ENCODE measurements around the gene LPCAT4. TPM values are rescaled to one million over a fixed set of nuclear protein-coding genes. Genes with fewer than 3 reads are reported as not detected.

Gene LPCAT4
- total RNA-seq, 1 experiment from 2014 or later: 77.1 TPM

DNA sequence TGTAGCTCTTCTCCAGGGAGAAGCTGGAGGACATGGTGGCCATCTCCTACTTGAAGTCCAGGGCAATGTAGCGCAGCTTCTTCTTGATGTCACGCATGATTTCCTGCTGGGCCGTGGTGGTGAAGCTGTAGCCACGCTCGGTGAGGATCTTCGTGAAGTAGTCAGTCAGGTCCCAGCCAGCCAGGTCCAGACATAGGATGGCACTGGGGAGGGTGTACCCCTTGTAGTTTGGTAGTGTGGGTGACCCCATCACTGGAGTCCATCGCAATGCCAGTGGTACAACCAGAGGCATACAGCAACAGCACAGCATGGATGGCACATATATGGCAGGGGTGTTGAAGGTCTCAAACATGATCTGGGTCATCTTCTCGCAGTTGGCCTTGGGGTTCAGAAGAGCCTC lies 7.0 kb upstream of the LPCAT4 start (continued):
- no peak for TF ChIP-seq TCF7L2 (IDR thresholded peaks at IDR 0.05; ENCODE audit: borderline replicate concordance, extremely low read depth, insufficient read depth, insufficient read length)

DNA sequence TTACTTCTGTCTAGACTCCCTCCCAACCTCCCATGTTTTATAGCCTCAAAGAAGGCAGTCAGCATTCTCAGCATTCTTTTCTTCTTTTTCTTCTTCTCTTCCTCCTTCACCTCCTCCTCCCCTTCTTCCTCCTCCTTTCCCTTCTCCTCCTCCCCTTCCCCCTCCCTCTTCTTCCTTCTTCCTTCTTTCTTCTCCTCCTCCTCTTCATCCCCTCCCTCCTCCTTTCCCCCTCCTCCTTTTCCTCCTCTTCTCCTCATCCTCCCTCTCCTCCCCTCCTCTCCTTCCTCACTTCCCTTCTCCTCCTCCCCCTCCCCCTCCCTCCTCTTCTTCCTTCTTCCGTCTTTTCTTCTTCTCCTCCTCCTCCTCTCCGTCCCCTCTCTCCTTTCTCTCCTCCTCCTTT lies 3.6 kb upstream of the LPCAT4 start:
- TF ChIP-seq SIN3A (IDR thresholded peaks at IDR 0.05; ENCODE audit: low read depth): no peak
- TF ChIP-seq TCF7L2 (IDR thresholded peaks at IDR 0.05; ENCODE audit: borderline replicate concordance, extremely low read depth, insufficient read depth, insufficient read length): no peak
- TF ChIP-seq YY1 (IDR thresholded peaks at IDR 0.05; ENCODE audit: extremely low read depth, insufficient replicate concordance, low read depth, low read length): no peak
- no peak for TF ChIP-seq EZH2 (IDR thresholded peaks at IDR 0.05)
- no peak for TF ChIP-seq MAX (IDR thresholded peaks at IDR 0.05)
- no peak for TF ChIP-seq ZNF274 (IDR thresholded peaks at IDR 0.05; ENCODE audit: low read depth, low read length)
- no peak for TF ChIP-seq FOSL1 (IDR thresholded peaks at IDR 0.05; ENCODE audit: low read depth)
- no peak for TF ChIP-seq REST (IDR thresholded peaks at IDR 0.05; ENCODE audit: low read depth)
- no peak for TF ChIP-seq POLR2AphosphoS5 (IDR thresholded peaks at IDR 0.05; ENCODE audit: low read depth, low read length)
- TF ChIP-seq, protein P1, sequence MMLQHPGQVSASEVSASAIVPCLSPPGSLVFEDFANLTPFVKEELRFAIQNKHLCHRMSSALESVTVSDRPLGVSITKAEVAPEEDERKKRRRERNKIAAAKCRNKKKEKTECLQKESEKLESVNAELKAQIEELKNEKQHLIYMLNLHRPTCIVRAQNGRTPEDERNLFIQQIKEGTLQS (IDR thresholded peaks at IDR 0.05): no peak
- no peak for TF ChIP-seq RAD21 (IDR thresholded peaks at IDR 0.05; ENCODE audit: low read depth)
- no peak for TF ChIP-seq CBX3 (IDR thresholded peaks at IDR 0.05; ENCODE audit: low read depth)
- no peak for TF ChIP-seq ZFX (IDR thresholded peaks at IDR 0.05)
- TF ChIP-seq, protein P2, sequence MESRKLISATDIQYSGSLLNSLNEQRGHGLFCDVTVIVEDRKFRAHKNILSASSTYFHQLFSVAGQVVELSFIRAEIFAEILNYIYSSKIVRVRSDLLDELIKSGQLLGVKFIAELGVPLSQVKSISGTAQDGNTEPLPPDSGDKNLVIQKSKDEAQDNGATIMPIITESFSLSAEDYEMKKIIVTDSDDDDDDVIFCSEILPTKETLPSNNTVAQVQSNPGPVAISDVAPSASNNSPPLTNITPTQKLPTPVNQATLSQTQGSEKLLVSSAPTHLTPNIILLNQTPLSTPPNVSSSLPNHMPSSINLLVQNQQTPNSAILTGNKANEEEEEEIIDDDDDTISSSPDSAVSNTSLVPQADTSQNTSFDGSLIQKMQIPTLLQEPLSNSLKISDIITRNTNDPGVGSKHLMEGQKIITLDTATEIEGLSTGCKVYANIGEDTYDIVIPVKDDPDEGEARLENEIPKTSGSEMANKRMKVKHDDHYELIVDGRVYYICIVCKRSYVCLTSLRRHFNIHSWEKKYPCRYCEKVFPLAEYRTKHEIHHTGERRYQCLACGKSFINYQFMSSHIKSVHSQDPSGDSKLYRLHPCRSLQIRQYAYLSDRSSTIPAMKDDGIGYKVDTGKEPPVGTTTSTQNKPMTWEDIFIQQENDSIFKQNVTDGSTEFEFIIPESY (IDR thresholded peaks at IDR 0.05; ENCODE audit: extremely low read depth, insufficient replicate concordance, low read length): no peak
- no peak for TF ChIP-seq EGR1 (IDR thresholded peaks at IDR 0.05; ENCODE audit: low read depth)
- no peak for TF ChIP-seq JUND (IDR thresholded peaks at IDR 0.05)
- TF ChIP-seq POLR2A (IDR thresholded peaks at IDR 0.05; ENCODE audit: borderline replicate concordance, extremely low read depth, insufficient read depth, insufficient read length): no peak
- no peak for TF ChIP-seq SRF (IDR thresholded peaks at IDR 0.05; ENCODE audit: low read depth)
- Histone ChIP-seq H4K20me1 (ENCODE audit: insufficient read depth) (no peaks in the 10 kb centered on the region; the same call in 1 of the 2 replicates), H3K4me2 (ENCODE audit: low read length) (no peak overlapping the region), H3K4me3 (replicated peaks in 1 of 2; ENCODE audit: low read depth in 1 of 2, low read length in 2 of 2) (no peak overlapping the region), H3K36me3 (ENCODE audit: control insufficient read depth in 1 of 2, insufficient read depth in 2 of 2, low read length in 2 of 2) (no peaks in the 10 kb centered on the region), H3K9me3 (ENCODE audit: control insufficient read depth in 1 of 2, insufficient read depth in 1 of 2, low read depth in 1 of 2, low read length in 2 of 2) (no peaks in the 10 kb centered on the region), H3K27me3 (ENCODE audit: insufficient read depth, low read length) (no peaks in the 10 kb centered on the region), H3K4me1 (ENCODE audit: control insufficient read depth in 1 of 2, insufficient read depth in 2 of 2, low read length in 2 of 2) (peaks cover 12 to 15% of the 10 kb centered on the region in 2 experiments), H3K9ac (ENCODE audit: low read length) (no peak overlapping the region), H3K27ac (ENCODE audit: low read depth, low read length) (no peak overlapping the region), H2AFZ (ENCODE audit: low read depth, low read length, poor library complexity, severe bottlenecking) (no peak overlapping the region), H3K79me2 (ENCODE audit: insufficient read depth, low read length) (peaks cover 11% of the 10 kb centered on the region), H3K9me2 (ENCODE audit: insufficient read depth) (no peaks in the 10 kb centered on the region)
- ChIA-PET RAD21 (ENCODE audit: low non-redundant PET in 1 of 2, low total read pairs in 2 of 2, uncharacterized antibody in 2 of 2, unreplicated experiment in 2 of 2) (no interaction called here), CTCF (no interaction called here), POLR2A (no interaction called here)
- intact Hi-C loops (cut with micrococcal nuclease): no loop called here
- DNase-seq (ENCODE audit: low read depth, low spot score): no peak
- no TSS peak for BruUV-seq (replicated peaks)
- ATAC-seq: no peak
